CD4-positive, alpha-beta T cell treated with Interleukin-17A for 1 hour (primary cell): Measurements from ENCODE around the gene SMIM20.
"Not testable (repeated sequence)": the region's sequence is repeated elsewhere in the genome, so short reads cannot be mapped to it uniquely, and the experiment has no call there.

Experiments
- DNase-seq: peaks from one replicate; pipeline ENCODE4 v3.0.0-alpha.2; 2020

The SMIM20 gene

DNA sequence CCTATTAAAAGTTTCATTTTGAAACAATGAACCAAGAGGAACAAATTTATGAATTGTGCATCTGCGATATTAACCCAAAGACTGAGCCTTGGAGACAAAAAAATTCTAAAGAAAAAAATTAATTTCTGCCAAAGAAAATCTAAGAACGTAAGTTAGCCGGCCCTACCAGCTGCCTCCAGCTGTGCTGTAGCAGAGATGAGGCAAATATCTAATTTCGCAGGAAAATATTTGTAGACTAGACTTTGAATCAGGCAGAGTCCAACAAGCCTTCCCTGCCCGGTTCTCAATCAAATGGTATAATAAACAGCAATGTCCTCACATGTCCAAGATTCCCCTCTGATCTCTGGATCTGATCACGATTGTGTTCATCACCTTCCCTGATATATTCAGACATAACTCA is 21.2 kb upstream of the SMIM20 start:
- no peak for DNase-seq

DNA sequence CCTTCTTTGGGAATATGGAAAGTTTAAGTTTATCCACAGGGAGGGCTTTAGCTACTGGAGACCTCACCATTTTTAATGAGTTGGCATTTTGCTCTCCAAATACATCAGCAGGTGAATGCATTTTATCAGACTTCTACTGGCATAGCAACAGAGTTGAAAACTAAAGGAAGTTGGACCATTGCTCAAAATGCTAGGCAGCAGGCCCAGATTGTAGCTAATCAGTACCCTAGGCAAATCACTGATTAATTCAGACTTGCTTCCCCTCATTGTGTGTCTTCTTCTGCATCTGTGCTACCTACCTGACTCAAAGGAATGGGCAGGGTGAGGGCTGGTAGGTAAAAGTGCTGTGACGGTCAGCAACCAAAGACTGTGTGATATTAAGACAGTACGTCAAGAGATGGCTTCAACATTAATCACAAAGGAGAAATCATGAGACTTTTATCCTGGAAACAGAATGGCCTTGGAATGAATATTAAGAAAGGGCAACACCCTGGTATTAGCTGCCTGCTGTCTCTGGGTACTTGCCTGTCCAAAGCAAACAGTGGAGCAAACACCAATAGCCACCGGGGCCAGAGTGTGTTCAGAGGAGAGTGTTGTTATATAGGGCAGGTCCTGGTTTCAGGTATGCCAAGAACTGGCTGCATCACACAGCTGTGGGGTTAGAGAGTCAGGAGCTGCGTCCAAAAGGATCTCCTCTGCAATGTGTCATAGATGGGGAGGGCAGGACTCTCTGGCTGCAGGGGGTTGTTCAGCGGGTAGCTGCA is 17.1 kb upstream of the SMIM20 start:
- no peak for DNase-seq

DNA sequence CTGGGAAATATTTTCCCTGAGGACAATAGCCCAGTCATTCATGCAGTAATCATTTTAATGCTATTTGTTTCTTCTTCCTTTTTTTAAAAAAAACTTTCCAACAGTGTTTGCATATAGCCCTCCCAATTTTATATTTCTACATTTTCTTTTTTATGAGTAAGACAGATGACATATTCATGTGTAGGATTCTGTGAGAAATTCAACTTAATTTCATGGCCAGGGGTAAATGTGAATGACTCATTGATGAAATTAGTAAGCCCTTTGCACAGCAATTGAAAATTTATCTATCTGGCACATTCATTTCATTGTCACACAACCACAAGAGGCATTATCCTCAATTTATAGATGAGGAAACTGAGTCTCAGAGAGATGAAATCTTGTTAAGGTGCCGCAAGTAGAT is 13.7 kb upstream of the SMIM20 start:
- no peak for DNase-seq

DNA sequence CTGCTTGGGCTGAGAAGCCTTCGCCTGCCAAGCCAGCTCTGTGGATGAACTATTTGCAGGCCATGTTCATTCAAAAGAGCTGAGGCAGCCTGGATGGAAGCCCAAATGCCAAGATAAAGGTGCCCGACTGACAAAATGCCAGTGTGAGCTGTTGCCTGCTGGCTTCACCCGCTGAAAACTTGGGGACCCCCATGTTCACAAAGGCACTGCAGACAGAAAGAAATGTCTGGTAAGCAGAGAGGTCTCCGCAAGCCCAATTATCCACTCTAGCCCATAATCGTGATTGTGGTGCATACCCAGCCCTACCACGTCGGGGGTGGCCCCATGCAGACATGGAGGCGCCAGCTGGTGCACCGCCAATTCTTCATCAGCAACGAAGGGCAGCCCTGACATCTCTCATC is 13.0 kb upstream of the SMIM20 start:
- no peak for DNase-seq

- no peak for DNase-seq
These were observed 9.9 kb upstream of the SMIM20 start for GRCh38 chr4:25903900-25904747.

GRCh38 chr4:25904748-25905082 is 9.3 kb upstream of the SMIM20 start:
- DNase-seq = no peak

DNA sequence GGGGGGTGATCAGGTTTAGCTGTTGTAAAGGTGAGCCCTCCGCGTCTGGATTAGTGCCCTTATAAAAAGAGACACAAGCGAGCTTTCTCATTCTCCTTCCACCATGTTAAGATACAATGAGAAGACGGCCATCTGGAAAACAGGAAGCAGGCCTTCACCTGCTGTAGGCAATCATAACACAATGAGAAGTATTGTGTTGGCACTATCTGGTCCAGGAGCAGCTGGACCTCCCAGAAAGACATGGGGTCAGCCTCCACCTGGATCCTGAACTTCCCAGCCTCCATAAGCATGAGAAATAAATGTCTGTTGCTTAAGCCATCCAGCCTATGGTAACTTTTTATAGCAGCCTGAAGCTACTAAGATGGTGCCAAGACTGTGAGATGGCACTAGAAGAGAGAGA is 8.6 kb upstream of the SMIM20 start:
- DNase-seq = no peak

DNA sequence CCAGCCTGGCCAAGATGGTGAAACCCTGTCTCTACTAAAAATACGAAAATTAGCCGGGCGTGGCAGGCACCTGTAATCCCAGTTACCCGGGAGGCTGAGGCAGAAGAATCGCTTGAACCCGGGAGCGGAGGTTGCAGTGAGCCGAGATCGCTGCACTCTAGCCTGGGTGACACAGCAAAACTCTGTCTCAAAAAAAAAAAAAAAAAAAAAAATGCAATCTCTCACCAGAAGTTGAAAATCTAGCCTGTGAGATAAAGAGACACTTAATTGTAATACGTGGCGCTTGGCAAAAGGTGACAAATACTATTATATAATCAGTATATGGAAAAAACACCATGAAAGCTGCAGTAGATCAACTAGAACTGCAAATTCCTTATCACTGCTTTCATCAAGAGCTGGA is 7.9 kb upstream of the SMIM20 start:
- DNase-seq = not testable (repeated sequence)

DNA sequence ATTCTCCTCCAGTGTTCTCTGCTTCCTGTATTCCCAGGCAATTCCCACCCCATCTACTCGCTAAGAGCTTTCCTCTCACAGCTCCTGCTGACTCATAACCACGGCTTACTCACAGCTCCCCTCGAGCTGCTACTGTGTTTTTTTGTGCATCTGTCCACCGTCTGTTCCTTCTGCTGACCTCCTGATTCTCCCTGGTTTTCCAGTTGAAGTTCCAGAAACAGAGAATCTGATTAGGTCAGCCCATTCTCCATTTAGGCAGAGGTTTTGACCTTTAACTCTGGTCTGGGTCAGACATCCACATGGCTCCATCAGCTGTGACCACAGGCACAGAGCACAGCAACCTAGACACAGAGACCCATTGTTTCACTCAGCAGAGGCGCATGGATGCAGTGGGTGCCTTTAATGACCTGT is 5.5 kb upstream of the SMIM20 start:
- no peak for DNase-seq

- DNase-seq = no peak
These were observed 2.7 kb upstream of the SMIM20 start for GRCh38 chr4:25911356-25911755.

DNA sequence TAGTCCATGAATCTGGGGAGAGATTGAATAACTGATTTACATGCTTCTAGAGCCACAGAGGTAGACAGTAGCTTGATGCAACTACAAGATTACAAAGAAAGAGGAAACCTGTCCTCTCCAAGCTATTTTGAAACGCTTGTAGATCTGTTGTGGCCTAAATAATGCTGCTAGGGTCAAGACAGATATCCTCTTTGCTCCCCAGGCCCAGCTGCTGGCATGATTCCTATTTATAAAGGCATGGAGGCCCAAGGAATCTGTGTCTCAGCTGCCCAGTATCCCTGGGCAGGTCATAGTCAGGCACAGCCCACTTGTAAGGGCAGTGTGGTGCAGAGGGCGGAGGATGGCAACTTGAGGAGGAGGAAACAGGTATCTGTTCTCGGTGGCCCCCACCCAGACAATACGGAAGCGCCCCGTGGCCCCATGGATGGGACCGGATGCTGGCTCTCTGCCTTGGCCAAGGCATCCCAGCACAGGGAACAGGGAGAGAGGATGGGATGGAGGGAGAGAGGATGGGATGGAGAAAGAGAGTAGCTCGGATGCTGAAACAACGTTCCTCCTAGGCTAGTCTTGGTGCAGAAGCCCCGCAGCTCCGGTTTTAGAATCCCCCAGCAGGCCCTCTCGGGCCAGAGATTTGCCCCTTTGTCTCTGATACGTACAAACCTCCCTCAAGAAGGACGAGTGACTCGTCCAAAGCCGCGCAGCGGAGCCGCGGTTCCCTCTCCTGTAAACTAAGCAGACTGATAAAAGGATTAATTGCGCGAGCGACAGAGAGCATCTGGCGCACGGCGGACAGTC is 767 bp upstream of the SMIM20 start:
- peak; percentile 42 for DNase-seq

DNA sequence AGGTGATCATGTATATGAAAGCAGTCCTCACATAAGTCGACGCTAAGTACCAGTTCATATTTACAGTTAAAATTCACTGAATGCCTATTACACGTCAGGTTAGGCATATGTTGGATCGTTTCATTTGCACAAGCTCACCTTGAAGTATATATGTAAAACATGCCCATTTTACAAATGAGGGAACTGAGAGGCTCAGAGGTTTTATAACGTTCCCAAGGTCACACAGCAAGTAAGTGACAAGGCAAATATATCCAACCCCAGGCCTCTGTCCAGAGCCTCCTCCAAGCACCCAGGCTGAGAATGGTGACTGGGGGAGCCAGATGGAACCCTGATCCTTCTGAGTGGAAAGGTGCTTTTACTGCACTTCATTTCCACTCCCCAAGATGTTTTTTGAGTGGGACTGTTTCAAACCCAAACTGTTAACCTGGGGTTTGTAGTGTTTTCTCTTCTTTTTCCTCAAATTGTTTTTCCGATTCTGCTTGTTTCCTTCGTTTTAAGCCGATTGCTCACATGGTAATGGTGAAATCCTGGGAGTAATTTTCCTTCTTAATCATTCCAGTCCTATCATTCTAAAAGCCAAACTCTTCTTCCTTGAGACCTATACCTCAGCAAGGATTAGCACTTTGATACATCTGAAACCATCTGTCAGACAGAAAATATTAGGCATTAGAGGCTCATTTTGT is 791 bp downstream of the SMIM20 start:
- DNase-seq = no peak

GRCh38 chr4:25915353-25915705 is 1.3 kb downstream of the SMIM20 start:
- no peak for DNase-seq

GRCh38 chr4:25916870-25917269 is 2.9 kb downstream of the SMIM20 start:
- no peak for DNase-seq

GRCh38 chr4:25919676-25920075 is 5.7 kb downstream of the SMIM20 start:
- no peak for DNase-seq

- DNase-seq = no peak
These were observed 7.9 kb downstream of the SMIM20 start for GRCh38 chr4:25921922-25922321.

GRCh38 chr4:25922812-25923369 is 8.9 kb downstream of the SMIM20 start:
- no peak for DNase-seq

DNA sequence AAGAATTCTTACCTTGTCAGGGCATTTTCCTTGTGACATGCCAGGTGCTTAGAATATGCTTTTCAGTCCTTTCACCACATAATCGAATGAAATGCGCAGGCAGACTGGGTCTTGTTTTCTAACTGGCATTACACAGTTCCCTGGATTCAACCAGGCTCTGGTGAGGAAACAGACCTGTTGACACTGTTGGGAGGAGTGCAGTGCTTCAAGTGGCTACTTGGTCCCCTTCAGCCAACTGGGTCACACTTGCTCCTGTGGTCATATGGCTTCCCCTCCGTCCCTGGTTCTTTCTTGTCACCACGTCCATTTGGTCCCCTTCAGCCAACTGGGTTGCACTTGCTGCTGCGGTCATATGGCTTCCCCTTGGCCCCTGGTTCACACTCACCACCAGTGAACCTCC is 9.7 kb downstream of the SMIM20 start:
- no peak for DNase-seq

DNA sequence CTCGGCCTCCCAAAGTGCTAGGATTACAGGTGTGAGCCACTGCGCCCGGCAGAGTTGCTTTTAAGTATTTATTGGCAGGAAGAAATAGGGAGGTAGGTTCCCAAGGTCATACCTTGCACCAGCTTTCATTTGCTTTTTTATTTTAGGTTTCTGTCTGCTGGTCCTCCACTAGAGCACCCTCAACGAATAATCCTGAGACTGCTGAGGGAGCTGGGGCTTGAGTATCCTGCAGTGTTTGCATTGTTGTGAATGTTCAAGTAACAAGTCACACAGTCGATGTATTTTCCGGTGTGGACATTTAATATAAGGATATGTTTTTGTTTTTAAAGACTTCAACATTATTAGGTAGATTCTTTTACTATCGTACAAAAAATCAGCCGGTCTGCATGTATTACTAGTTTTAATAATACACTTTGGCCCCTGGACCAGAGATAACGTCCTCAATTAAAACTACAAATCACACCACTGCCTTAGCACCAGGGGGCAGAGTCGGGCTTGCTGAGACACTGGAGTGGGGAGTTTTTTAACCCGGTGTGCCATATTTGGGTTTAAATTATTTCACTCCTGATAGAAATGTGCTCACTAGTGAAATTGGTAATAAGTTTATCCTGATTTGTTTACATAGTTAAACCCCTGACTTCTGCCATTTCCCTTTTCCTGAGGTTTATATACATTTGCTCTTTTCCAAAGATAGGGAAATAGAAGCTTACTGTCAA is 11.6 kb downstream of the SMIM20 start:
- peak; percentile 8 for DNase-seq

DNA sequence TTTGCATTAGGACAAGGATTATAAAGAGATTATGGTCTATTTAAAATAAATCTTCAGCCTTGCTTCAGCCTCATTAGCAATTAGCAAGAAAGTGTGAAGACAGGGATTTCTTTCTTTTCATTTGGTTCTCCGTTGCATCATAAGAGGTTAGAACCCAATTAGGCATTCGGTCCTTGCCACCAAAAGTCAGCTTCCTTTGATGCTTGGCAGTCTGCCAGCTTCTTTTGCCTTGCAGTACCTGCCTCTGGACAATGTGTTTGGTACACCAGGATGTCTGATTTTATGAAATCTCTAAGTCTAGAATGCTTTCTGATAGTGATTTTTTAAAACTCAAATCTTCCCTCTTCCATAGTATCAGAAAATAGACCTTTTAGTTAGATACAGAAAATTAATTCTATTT is 12.4 kb downstream of the SMIM20 start:
- peak; percentile 33 for DNase-seq

DNA sequence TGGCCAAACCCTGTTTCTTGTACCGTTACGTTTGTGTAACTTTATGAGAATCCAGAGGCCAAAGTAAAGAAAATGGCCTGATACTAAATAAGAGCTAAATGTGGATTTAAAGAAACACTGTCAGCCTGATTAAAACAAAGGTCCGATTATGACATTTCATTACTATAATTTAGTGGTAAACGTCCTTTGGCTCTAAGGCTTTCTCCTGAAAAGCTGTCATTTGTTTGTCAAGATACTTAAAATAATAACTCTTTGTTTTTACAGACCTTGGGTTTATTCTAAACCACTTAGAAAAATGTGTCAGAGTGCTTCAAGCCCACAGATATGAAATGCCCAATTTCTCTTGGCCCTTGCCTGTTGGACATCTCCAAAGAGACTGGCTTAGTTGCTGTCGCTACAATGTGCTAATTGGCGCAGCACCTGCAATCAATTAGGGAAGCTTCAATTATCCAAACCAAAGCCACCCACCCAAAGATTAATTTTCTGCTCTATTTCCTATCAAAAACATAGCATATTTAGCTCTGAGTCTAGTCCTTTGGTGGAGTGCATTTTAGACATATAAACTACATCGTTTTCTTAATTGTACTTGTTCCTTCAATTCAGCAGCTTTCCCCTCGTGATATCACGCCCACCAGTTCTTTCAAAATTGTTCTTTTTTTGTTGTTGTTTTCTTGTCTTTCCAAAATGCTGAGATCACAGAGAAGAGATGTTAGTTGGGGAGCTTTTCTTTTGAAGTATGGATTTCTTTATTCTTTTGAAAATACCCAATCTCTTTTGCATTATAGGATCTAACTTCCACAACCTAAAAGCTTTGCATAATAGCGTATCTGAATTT is 13.6 kb downstream of the SMIM20 start:
- no peak for DNase-seq
